HCT116 (cell line): ENCODE results near the gene OR2V2. TPM values are rescaled to one million over a fixed set of nuclear protein-coding genes. Genes with fewer than 3 reads are reported as not detected.
A peak's percentile ranks its signal among the peaks of the same experiment; 100 is the strongest.
"Not testable (repeated sequence)": the region's sequence is repeated elsewhere in the genome, so short reads cannot be mapped to it uniquely, and the experiment has no call there.

Experiments used
- ATAC-seq: fragments of 200-7000 bp; cut with Tn5 transposase; 2 replicates; pipeline ENCODE4 v1.9.1; 2020; ENCODE audit warnings: mild to moderate bottlenecking, moderate library complexity
- BruUV-seq: library from RNA; stranded (reverse); fragments of 400-500 nt; replicated peaks from 2 replicates; lab custom pipeline; 2021; lab: Mats Ljungman, UMichigan
- CTCF ChIA-PET: fragments of 300-600 bp; sonication (Branson Sonifier 250); formaldehyde crosslinking; loops from one replicate; lab custom pipeline; 2021; ENCODE audit warnings: antibody characterized with exemption; lab: Charles Lee
- POLR2A ChIA-PET: fragments of 300-600, 350-600 bp; sonication (Branson Sonifier 250); formaldehyde crosslinking; loops from one replicate; lab custom pipeline; 2021; ENCODE audit warnings: antibody characterized with exemption; lab: Charles Lee
- RAD21 ChIA-PET, 2 experiments: fragments of 300-600 bp; sonication (Branson Sonifier 250); formaldehyde crosslinking; loops; one replicate each; lab custom pipeline; 2023; ENCODE audit warnings: low total read pairs in 2 of 2; ENCODE audit not compliant: uncharacterized antibody in 2 of 2, unreplicated experiment in 2 of 2, low non-redundant PET in 1 of 2; lab: Charles Lee
- DNase-seq: peaks from one replicate; pipeline ENCODE4 v3.0.0-alpha.2; 2010; ENCODE audit warnings: low read depth, low spot score
- H2AFZ ChIP-seq: fragments of 200-600 bp; shearing (Covaris generic), sonication (generic); 2 replicates; pipeline ENCODE4 v1.6.1; 2017; ENCODE audit warnings: low read depth, mixed run types, mixed read lengths, antibody characterized with exemption, low read length; ENCODE audit not compliant: poor library complexity, severe bottlenecking
- H3K27ac ChIP-seq: 2 replicates; pipeline ENCODE4 v1.5.1; 2012; ENCODE audit warnings: low read depth, low read length
- H3K27me3 ChIP-seq: fragments of 200-600 bp; sonication (generic); 2 replicates; pipeline ENCODE4 v1.6.1; 2016; ENCODE audit warnings: mixed run types, low read length, mixed read lengths; ENCODE audit not compliant: insufficient read depth
- H3K36me3 ChIP-seq, 2 experiments: fragments of 200-500 bp in 1 of 2; fragments of 200-600 bp in 1 of 2; sonication (Bioruptor generic) in 1 of 2; sonication (generic) in 1 of 2; 2 replicates each; pipeline versions ENCODE4 v1.5.1 to v1.6.1; 2014 to 2016; ENCODE audit warnings: low read length in 2 of 2, inconsistent platforms in 1 of 2, mixed read lengths in 1 of 2, mixed run types in 1 of 2; ENCODE audit not compliant: insufficient read depth in 2 of 2, control insufficient read depth in 1 of 2
- H3K4me1 ChIP-seq, 2 experiments: fragments of 200-600 bp in 1 of 2; sonication (generic) in 1 of 2; 2 replicates each; pipeline versions ENCODE4 v1.5.1 to v1.6.1; 2012 to 2017; ENCODE audit warnings: low read length in 2 of 2, inconsistent platforms in 1 of 2, mild to moderate bottlenecking in 1 of 2, mixed read lengths in 1 of 2, mixed run types in 1 of 2, moderate library complexity in 1 of 2; ENCODE audit not compliant: insufficient read depth in 2 of 2, control insufficient read depth in 1 of 2
- H3K4me2 ChIP-seq: fragments of 200-600 bp; sonication (generic); 2 replicates; pipeline ENCODE4 v1.6.1; 2017; ENCODE audit warnings: mixed run types, low read length, mixed read lengths
- H3K4me3 ChIP-seq, 2 experiments: fragments of 200-600 bp in 1 of 2; sonication (generic) in 1 of 2; replicated peaks in 1 of 2; 2 replicates each; pipeline ENCODE4 v1.5.1; 2011 to 2016; ENCODE audit warnings: low read length in 2 of 2, control low read depth in 1 of 2, low read depth in 1 of 2, mild to moderate bottlenecking in 1 of 2, mixed read lengths in 1 of 2, mixed run types in 1 of 2
- H3K79me2 ChIP-seq: fragments of 200-600 bp; sonication (generic); 2 replicates; pipeline ENCODE4 v1.6.1; 2017; ENCODE audit warnings: mild to moderate bottlenecking, mixed run types, low read length, moderate library complexity, mixed read lengths; ENCODE audit not compliant: insufficient read depth
- H3K9ac ChIP-seq: fragments of 200-600 bp; sonication (generic); 2 replicates; pipeline ENCODE4 v1.6.1; 2016; ENCODE audit warnings: low read length, mixed read lengths
- H3K9me2 ChIP-seq: fragments of 200-600 bp; sonication (generic), shearing (Covaris generic); 2 replicates; pipeline ENCODE4 v1.6.1; 2017; ENCODE audit warnings: mixed run types, mild to moderate bottlenecking, moderate library complexity; ENCODE audit not compliant: insufficient read depth
- H3K9me3 ChIP-seq, 2 experiments: fragments of 200-500 bp in 1 of 2; fragments of 200-600 bp in 1 of 2; sonication (Bioruptor generic) in 1 of 2; sonication (generic) in 1 of 2; 2 replicates each; pipeline ENCODE4 v1.6.1; 2014 to 2017; ENCODE audit warnings: low read length in 2 of 2, mixed read lengths in 2 of 2, inconsistent platforms in 1 of 2, low read depth in 1 of 2, mild to moderate bottlenecking in 1 of 2, mixed run types in 1 of 2, moderate library complexity in 1 of 2; ENCODE audit not compliant: control insufficient read depth in 1 of 2, insufficient read depth in 1 of 2
- H4K20me1 ChIP-seq: fragments of 200-600 bp; sonication (generic), shearing (Covaris generic); 2 replicates; pipeline ENCODE4 v1.6.1; 2017; ENCODE audit warnings: mixed run types, mild to moderate bottlenecking, moderate library complexity; ENCODE audit not compliant: insufficient read depth
- CBX3 ChIP-seq: IDR thresholded peaks from 2 replicates; pipeline ENCODE4 v1.6.1; 2012; ENCODE audit warnings: low read depth
- CEBPB ChIP-seq: IDR thresholded peaks from 2 replicates; pipeline ENCODE4 v1.6.1; 2012; ENCODE audit warnings: low read depth
- JUND ChIP-seq: IDR thresholded peaks from 2 replicates; pipeline ENCODE4 v1.6.1; 2012
- MAX ChIP-seq: IDR thresholded peaks from 2 replicates; pipeline ENCODE4 v1.6.1; 2012
- POLR2A ChIP-seq: IDR thresholded peaks from 2 replicates; pipeline ENCODE4 v1.7.0; 2011; ENCODE audit warnings: borderline replicate concordance; ENCODE audit not compliant: insufficient read depth, insufficient read length; ENCODE audit errors: extremely low read depth
- POLR2AphosphoS5 ChIP-seq: IDR thresholded peaks from 2 replicates; pipeline ENCODE4 v1.6.1; 2011; ENCODE audit warnings: mild to moderate bottlenecking, low read depth, low read length, moderate library complexity
- SIN3A ChIP-seq: IDR thresholded peaks from 2 replicates; pipeline ENCODE4 v1.6.1; 2012; ENCODE audit warnings: low read depth
- SP1 ChIP-seq: IDR thresholded peaks from 2 replicates; pipeline ENCODE4 v1.6.1; 2012; ENCODE audit warnings: low read depth
- YY1 ChIP-seq: IDR thresholded peaks from 2 replicates; pipeline ENCODE4 v1.6.1; 2011; ENCODE audit warnings: low read length, low read depth, moderate library complexity, mild to moderate bottlenecking; ENCODE audit not compliant: insufficient replicate concordance; ENCODE audit errors: extremely low read depth
- ZBTB33 ChIP-seq: IDR thresholded peaks from 2 replicates; pipeline ENCODE4 v1.6.1; 2011; ENCODE audit warnings: mild to moderate bottlenecking, low read length, moderate library complexity; ENCODE audit not compliant: insufficient replicate concordance; ENCODE audit errors: extremely low read depth
- intact Hi-C: fragments of 100-400 bp; cut with micrococcal nuclease; formaldehyde crosslinking; loops from 2 replicates; pipeline ENCODE4 v1.10.0; 2022
- total RNA-seq: library from RNA; stranded (reverse); gene quantifications from one replicate; pipeline ENCODE4 v1.2.1, GENCODE V29; 2021; ENCODE audit not compliant: unreplicated experiment

Gene OR2V2
- total RNA-seq, 1 experiment from 2014 or later, result not detected

- CTCF ChIA-PET, result interaction anchor here (1.3 kb wide), 1 partner anchor 12 kb away, joined by 5 read pairs; no protein-coding TSS in a partner anchor
- H4K20me1 ChIP-seq, RAD21 ChIA-PET, H3K27me3 ChIP-seq, H3K79me2 ChIP-seq, DNase-seq, H3K36me3 ChIP-seq, ATAC-seq, BruUV-seq, H3K9me2 ChIP-seq, H3K4me3 ChIP-seq, H3K9me3 ChIP-seq, intact Hi-C loops: not testable (repeated sequence)
- Histone ChIP-seq H2AFZ (peak overlapping the region; percentile 52), H3K4me1 (peaks cover 12 to 34% of the 10 kb centered on the region in 2 experiments), H3K4me2 (peak overlapping the region; percentile 55), H3K27ac (peak overlapping the region; percentile 59), H3K9ac (peak overlapping the region; percentile 57)
- POLR2A ChIA-PET, result interaction anchor here (0.7 kb wide), 1 partner anchor 12 kb away, joined by 3 read pairs; no protein-coding TSS in a partner anchor
- TF ChIP-seq SP1, result peak; percentile 20
- peak; percentile 23 for TF ChIP-seq POLR2A
- peak; percentile 52 for TF ChIP-seq MAX
Measured at GRCh38 chr5:181160755-181161533, 13.6 kb downstream of the OR2V2 start.

- H3K9me3 ChIP-seq, result no peaks in the 10 kb centered on the region
- DNase-seq, result no peak
- POLR2A ChIA-PET, result interaction anchor here (0.7 kb wide), 1 partner anchor 11 kb away, joined by 3 read pairs; no protein-coding TSS in a partner anchor
- CTCF ChIA-PET, result interaction anchor here (1.3 kb wide), 1 partner anchor 11 kb away, joined by 5 read pairs; no protein-coding TSS in a partner anchor
- intact Hi-C loops, result no loop called here
- H3K27ac ChIP-seq, result peak overlapping the region; percentile 59
- BruUV-seq, result TSS peak; percentile 95
- H3K4me3 ChIP-seq, result no peak overlapping the region
- peaks cover 12 to 34% of the 10 kb centered on the region in 2 experiments for H3K4me1 ChIP-seq
- no peaks in the 10 kb centered on the region for H3K9me2 ChIP-seq
- H3K36me3 ChIP-seq, result no peaks in the 10 kb centered on the region
- no peaks in the 10 kb centered on the region for H4K20me1 ChIP-seq
- peak overlapping the region; percentile 57 for H3K9ac ChIP-seq
- peak overlapping the region; percentile 52 for H2AFZ ChIP-seq
- H3K4me2 ChIP-seq, result peak overlapping the region; percentile 55
- no peak for TF ChIP-seq POLR2AphosphoS5
- TF ChIP-seq CEBPB, result no peak
- TF ChIP-seq SIN3A, result no peak
- TF ChIP-seq JUND, result no peak
- no peak for TF ChIP-seq CBX3
- no peak for TF ChIP-seq YY1
- peak; percentile 3 for TF ChIP-seq POLR2A
- TF ChIP-seq ZBTB33, result no peak
- H3K27me3 ChIP-seq, result no peaks in the 10 kb centered on the region
- RAD21 ChIA-PET, result no interaction called here
- ATAC-seq, result no peak
- H3K79me2 ChIP-seq, result no peaks in the 10 kb centered on the region
Measured at GRCh38 chr5:181161534-181162175, 14.3 kb downstream of the OR2V2 start.
